Type B pancreatic cell (in vitro differentiated cells): ENCODE results near the gene STAM. TPM values are rescaled to one million over a fixed set of nuclear protein-coding genes. Genes with fewer than 3 reads are reported as not detected.

ENCODE experiments used
- DNase-seq: peaks from one replicate; pipeline ENCODE4 v3.0.0; 2021; ENCODE audit warnings: mixed read lengths; ENCODE audit not compliant: unreplicated experiment; ENCODE audit errors: extremely low spot score
- H3K27ac Mint-ChIP-seq: 2 replicates; pipeline ENCODE4 v1.8.0; 2021; ENCODE audit warnings: mild to moderate bottlenecking, mixed read lengths
- H3K27me3 Mint-ChIP-seq: 2 replicates; pipeline ENCODE4 v1.8.0; 2021; ENCODE audit warnings: mixed read lengths
- H3K36me3 Mint-ChIP-seq: 2 replicates; pipeline ENCODE4 v1.8.0; 2021; ENCODE audit warnings: mixed read lengths
- H3K4me1 Mint-ChIP-seq: one replicate; pipeline ENCODE4 v1.8.0; 2021; ENCODE audit warnings: mixed read lengths; ENCODE audit not compliant: unreplicated experiment
- H3K4me3 Mint-ChIP-seq: 2 replicates; pipeline ENCODE4 v1.8.0; 2021; ENCODE audit warnings: mild to moderate bottlenecking, mixed read lengths
- H3K9me3 Mint-ChIP-seq: 2 replicates; pipeline ENCODE4 v1.8.0; 2021; ENCODE audit warnings: mixed read lengths
- total RNA-seq: library from RNA; stranded (reverse); gene quantifications from 2 replicates; pipeline ENCODE4 v1.2.1, GENCODE V29; 2021; ENCODE audit warnings: low replicate concordance
- TF ChIP-seq, protein P1 (sequence below): fragments of 200-600 bp; sonication (generic); conservative IDR thresholded peaks from 2 replicates; pipeline ENCODE4 v1.5.0; 2021; ENCODE audit warnings: antibody characterized with exemption, mild to moderate bottlenecking

The STAM gene
- total RNA-seq, 1 donor from 2014 or later = 26.3 TPM

GRCh38 chr10:17661510-17661909 lies 17.6 kb downstream of the STAM start:
- H3K9me3 Mint-ChIP-seq = peaks cover 8% of the 10 kb centered on the region
- no peaks in the 10 kb centered on the region for H3K27me3 Mint-ChIP-seq
- H3K36me3 Mint-ChIP-seq = peaks cover 30% of the 10 kb centered on the region
- H3K4me1 Mint-ChIP-seq = no peaks in the 10 kb centered on the region
- H3K4me3 Mint-ChIP-seq = no peak overlapping the region
- no peak for DNase-seq
- TF ChIP-seq, protein P1, sequence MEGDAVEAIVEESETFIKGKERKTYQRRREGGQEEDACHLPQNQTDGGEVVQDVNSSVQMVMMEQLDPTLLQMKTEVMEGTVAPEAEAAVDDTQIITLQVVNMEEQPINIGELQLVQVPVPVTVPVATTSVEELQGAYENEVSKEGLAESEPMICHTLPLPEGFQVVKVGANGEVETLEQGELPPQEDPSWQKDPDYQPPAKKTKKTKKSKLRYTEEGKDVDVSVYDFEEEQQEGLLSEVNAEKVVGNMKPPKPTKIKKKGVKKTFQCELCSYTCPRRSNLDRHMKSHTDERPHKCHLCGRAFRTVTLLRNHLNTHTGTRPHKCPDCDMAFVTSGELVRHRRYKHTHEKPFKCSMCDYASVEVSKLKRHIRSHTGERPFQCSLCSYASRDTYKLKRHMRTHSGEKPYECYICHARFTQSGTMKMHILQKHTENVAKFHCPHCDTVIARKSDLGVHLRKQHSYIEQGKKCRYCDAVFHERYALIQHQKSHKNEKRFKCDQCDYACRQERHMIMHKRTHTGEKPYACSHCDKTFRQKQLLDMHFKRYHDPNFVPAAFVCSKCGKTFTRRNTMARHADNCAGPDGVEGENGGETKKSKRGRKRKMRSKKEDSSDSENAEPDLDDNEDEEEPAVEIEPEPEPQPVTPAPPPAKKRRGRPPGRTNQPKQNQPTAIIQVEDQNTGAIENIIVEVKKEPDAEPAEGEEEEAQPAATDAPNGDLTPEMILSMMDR = no peak
- no peak overlapping the region for H3K27ac Mint-ChIP-seq

DNA sequence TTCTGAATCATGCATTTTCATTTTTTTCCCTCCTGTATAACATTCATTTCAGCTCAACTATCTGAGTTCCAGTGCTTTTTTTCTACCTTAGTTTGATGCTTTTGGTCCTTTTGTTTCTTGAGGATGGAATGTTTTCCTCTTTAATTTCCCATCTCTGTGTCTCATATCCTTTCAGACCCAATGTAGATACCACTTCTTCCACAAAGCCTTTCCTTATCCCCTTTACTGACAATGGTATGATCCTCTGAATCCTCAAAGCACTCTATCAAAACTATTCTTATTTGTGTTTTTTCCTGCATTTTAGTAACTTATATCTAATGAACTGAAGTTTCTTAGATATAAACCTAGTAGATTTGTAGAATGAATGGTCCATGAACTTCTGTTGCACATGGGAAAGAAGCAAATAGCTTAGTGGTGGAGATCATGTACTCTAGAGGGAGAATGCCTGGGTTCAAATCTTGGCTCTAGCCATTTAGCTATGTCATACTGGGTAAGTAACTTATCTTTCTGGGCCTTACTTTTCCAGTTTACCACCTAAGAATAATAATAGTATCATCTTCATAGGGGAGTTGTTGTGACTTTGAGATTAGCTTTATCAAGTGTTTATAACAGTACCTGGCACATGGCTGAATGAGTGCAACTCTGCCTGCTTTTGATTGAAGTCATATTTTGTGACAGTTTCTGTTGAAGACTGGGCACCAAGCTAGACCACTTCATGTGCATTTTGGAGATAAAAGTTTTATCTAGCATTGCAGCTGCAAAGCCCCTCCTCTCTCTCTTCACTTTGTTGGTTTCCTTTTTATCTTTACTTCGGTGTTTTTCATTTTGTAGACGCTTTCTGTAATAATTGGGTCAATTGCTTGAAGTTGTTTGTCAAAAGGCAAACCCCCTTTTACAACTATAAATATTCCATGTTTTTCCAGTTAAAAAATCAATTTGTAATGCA lies 18.5 kb downstream of the STAM start:
- DNase-seq = no peak
- H3K9me3 Mint-ChIP-seq = peaks cover 4% of the 10 kb centered on the region
- H3K27ac Mint-ChIP-seq = no peak overlapping the region
- H3K27me3 Mint-ChIP-seq = no peaks in the 10 kb centered on the region
- TF ChIP-seq, protein P1 = no peak
- peaks cover 26% of the 10 kb centered on the region for H3K36me3 Mint-ChIP-seq
- H3K4me3 Mint-ChIP-seq = no peak overlapping the region
- H3K4me1 Mint-ChIP-seq = no peaks in the 10 kb centered on the region

DNA sequence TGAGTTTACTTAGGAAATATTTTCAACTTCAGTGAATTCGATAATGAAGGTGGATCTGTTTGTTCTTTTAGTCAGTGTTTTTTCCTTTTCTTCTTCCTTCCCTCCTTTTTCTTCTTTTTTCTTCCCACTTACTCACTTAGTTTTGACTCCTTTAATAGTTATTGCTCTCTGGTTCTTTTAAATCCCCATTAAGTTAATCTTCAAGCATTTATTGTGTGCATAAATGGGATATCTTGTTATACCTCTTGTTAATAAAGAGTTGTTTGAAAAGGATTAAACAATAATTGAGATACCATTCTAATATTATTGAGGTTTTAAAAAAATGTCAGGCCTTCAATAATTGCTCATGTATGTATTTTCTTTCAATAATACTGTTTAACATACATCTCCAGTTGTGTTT lies 19.5 kb downstream of the STAM start:
- no peak overlapping the region for H3K27ac Mint-ChIP-seq
- DNase-seq = no peak
- H3K4me3 Mint-ChIP-seq = no peak overlapping the region
- no peaks in the 10 kb centered on the region for H3K9me3 Mint-ChIP-seq
- H3K36me3 Mint-ChIP-seq = peaks cover 22% of the 10 kb centered on the region
- TF ChIP-seq, protein P1 = no peak
- H3K4me1 Mint-ChIP-seq = peaks cover under 1% of the 10 kb centered on the region
- no peaks in the 10 kb centered on the region for H3K27me3 Mint-ChIP-seq

DNA sequence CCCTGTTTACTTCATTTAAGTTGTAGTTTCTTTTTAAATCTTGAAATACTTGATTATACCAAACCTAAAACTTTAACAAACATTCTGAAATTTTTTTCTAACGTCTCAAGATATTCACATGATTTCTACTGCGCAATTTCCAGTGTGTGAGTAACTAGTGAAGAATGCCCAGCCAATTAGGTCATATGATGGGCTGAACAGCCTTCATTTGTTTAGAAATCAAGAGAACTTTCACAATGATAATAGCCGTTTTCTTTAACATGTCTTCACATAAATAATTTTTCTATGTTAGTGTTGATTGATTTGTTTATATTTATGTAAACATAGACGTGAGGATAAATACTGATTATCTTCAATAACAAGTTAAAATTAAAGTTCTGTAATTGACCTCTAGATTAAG lies 21.8 kb downstream of the STAM start:
- Mint-ChIP-seq H3K27me3 (no peaks in the 10 kb centered on the region), H3K27ac (no peak overlapping the region), H3K4me1 (peaks cover 13% of the 10 kb centered on the region), H3K36me3 (peaks cover 28% of the 10 kb centered on the region), H3K4me3 (no peak overlapping the region), H3K9me3 (no peaks in the 10 kb centered on the region)
- no peak for DNase-seq
- TF ChIP-seq, protein P1 = no peak

DNA sequence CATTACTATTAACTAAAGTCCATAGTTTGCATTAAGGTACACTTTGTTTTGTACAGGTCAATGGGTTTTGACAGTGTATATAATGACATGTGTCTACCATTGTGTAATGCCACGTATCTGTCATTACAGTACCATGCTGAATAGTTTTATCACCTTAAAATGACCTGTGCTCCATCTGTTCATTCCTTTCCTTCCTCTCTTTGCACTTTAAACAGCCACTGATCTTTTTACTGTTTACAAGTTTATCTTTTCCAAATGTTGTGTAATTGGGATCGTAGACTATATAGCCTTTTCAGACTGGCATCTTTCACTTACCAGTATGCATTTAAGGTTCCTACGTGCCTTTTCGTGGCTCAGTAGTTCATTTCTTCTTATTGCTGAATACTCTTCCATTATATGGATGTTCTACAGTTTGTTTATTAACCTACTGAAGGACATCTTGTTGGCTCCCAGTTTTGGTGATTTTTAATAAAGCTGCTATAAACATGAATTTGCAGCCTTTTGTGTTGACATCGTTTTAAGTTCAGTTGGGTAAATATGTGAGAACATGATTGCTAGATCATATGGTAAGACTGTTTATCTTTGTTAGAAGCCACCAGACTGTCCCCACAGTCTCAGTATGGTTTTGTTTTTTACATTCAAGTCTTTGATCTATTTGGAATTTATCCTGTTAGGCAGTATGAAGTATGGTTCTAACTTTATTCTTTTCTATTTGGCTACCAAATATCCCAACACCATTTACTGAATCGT lies 24.7 kb downstream of the STAM start:
- Mint-ChIP-seq H3K27ac (no peak overlapping the region), H3K4me1 (peaks cover 36% of the 10 kb centered on the region), H3K9me3 (no peaks in the 10 kb centered on the region), H3K27me3 (no peaks in the 10 kb centered on the region), H3K4me3 (no peak overlapping the region), H3K36me3 (peaks cover 14% of the 10 kb centered on the region)
- no peak for DNase-seq
- TF ChIP-seq, protein P1 = no peak
